Stomach (tissue), 9 donors: Measurements from ENCODE around the gene ATP2B1. TPM values are rescaled to one million over a fixed set of nuclear protein-coding genes. Genes with fewer than 3 reads are reported as not detected.

ENCODE experiments used
- DNase-seq, 2 donors: peaks; one replicate each; pipeline versions ENCODE4 v3.0.0 to v3.0.0-alpha.2; 2013 to 2019
- H3K27ac ChIP-seq, 5 donors: fragments of 200-600 bp in 4 of 5; sonication (generic) in 4 of 5; one replicate each; pipeline ENCODE4 v1.5.1; 2013 to 2019; ENCODE audit warnings: mild to moderate bottlenecking in 1 of 5, moderate library complexity in 1 of 5
- H3K27me3 ChIP-seq, 3 donors: fragments of 200-600 bp; sonication (generic); one replicate each; pipeline ENCODE4 v1.5.1; 2017 to 2019; ENCODE audit warnings: mixed run types in 1 of 3
- H3K36me3 ChIP-seq, 4 donors: fragments of 200-600 bp; sonication (generic); 1 replicate in 3 of 4; 2 replicates in 1 of 4; pipeline ENCODE4 v1.5.1; 2016 to 2019
- H3K4me1 ChIP-seq, 4 donors: fragments of 200-600 bp; sonication (generic); one replicate each; pipeline ENCODE4 v1.5.1; 2016 to 2019
- H3K4me3 ChIP-seq, 4 donors: fragments of 200-600 bp; sonication (generic) in 3 of 4; one replicate each; pipeline ENCODE4 v1.5.1; 2016 to 2019; ENCODE audit warnings: mild to moderate bottlenecking in 1 of 4
- H3K9me3 ChIP-seq, 4 donors: fragments of 200-600 bp; sonication (generic); one replicate each; pipeline ENCODE4 v1.5.1; 2016 to 2019
- EP300 ChIP-seq: sonication (generic); formaldehyde crosslinking; IDR thresholded peaks from one replicate; pipeline ENCODE4 v1.6.1; 2017; ENCODE audit warnings: antibody characterized with exemption
- POLR2A ChIP-seq, 4 donors: fragments of 450-650 bp; IDR thresholded peaks; one replicate each; pipeline ENCODE4 v1.6.1; 2016; ENCODE audit warnings: antibody characterized with exemption in 4 of 4, control low read depth in 2 of 4, mild to moderate bottlenecking in 1 of 4, moderate library complexity in 1 of 4
- POLR2AphosphoS5 ChIP-seq, 3 donors: sonication (generic); formaldehyde crosslinking; IDR thresholded peaks; one replicate each; pipeline ENCODE4 v1.6.1; 2016; ENCODE audit warnings: antibody characterized with exemption in 3 of 3
- WGBS, 5 donors: extraction: QIAGEN DNeasy Blood & Tissue Kit in 3 of 5; methylation state at CpG; one replicate each; pipeline versions ENCODE4 v1.1.5 to v1.1.7; 2013 to 2018; 5-methylcytosine and 5-hydroxymethylcytosine counted together
- intact Hi-C: fragments of 100-400 bp; cut with DNase I; formaldehyde crosslinking; loops from one replicate; pipeline ENCODE4 v1.15.1; 2023; ENCODE audit warnings: low total_unique reads
- polyA plus RNA-seq, 3 donors: library from polyadenylated mRNA; stranded (reverse); fragments of 200-250 nt; gene quantifications; one replicate each; pipeline ENCODE4 v1.2.3, GENCODE V29; 2013
- total RNA-seq, 5 donors: library from RNA; depleted of rRNA; stranded (reverse); fragments of >200 nt; gene quantifications; one replicate each; pipeline versions ENCODE4 v1.1.0 to v1.2.3, GENCODE V29; 2014 to 2016
- TF ChIP-seq, protein P1 (sequence below), 7 experiments: fragments of 450-650 bp in 4 of 7; fragments of 200-600 bp in 3 of 7; sonication (generic) in 3 of 7; IDR thresholded peaks; one replicate each; pipeline ENCODE4 v1.5.1; 2016 to 2019; ENCODE audit warnings: antibody characterized with exemption in 7 of 7, control low read depth in 2 of 7, mild to moderate bottlenecking in 1 of 7
- donor health status: healthy with polysubstance abuse.
- donor health status: Bipolar disorder and iron deficiency.
- donor health status: healthy.

ATP2B1 gene
- total and polyA plus RNA-seq, 8 donors: 3.5 to 84.1 (median 18.6) TPM

DNA sequence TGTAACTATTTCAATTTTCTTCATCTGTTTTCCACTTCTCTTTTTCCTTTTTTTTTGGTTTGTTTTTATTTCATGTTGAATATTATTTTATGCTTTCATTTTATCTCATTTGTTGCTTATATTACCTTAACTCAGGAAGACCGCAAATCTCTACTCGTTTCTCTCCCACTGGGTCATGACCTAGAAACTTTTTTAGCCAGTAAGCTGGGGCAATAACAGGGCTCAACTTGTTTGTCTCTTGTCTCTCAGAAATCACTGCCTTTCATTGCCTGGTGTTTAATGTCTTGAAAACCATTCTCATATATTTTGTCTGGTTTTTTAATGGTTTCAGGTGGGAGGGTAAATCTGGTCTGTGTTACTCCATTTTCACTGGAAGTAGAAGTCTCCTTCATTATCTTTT, 36.6 kb upstream of the ATP2B1 start:
- TF ChIP-seq, protein P1, sequence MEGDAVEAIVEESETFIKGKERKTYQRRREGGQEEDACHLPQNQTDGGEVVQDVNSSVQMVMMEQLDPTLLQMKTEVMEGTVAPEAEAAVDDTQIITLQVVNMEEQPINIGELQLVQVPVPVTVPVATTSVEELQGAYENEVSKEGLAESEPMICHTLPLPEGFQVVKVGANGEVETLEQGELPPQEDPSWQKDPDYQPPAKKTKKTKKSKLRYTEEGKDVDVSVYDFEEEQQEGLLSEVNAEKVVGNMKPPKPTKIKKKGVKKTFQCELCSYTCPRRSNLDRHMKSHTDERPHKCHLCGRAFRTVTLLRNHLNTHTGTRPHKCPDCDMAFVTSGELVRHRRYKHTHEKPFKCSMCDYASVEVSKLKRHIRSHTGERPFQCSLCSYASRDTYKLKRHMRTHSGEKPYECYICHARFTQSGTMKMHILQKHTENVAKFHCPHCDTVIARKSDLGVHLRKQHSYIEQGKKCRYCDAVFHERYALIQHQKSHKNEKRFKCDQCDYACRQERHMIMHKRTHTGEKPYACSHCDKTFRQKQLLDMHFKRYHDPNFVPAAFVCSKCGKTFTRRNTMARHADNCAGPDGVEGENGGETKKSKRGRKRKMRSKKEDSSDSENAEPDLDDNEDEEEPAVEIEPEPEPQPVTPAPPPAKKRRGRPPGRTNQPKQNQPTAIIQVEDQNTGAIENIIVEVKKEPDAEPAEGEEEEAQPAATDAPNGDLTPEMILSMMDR (IDR thresholded peaks at IDR 0.05): no peak
- TF ChIP-seq POLR2A (IDR thresholded peaks at IDR 0.05) (no peak), EP300 (no peak), POLR2AphosphoS5 (IDR thresholded peaks at IDR 0.05) (no peak)
- Histone ChIP-seq H3K27me3 (no peaks in the 10 kb centered on the region), H3K27ac (no peak overlapping the region), H3K9me3 (peaks cover 0 to 12% (median 8%) of the 10 kb centered on the region in 4 donors), H3K4me3 (no peak overlapping the region), H3K36me3 (no peaks in the 10 kb centered on the region), H3K4me1 (no peaks in the 10 kb centered on the region)
- DNase-seq: no peak
- intact Hi-C loops: no loop called here
- WGBS, 5 donors: 73 to 81% (median 80%) methylated on average over 2 of the region's 2 CpGs

DNA sequence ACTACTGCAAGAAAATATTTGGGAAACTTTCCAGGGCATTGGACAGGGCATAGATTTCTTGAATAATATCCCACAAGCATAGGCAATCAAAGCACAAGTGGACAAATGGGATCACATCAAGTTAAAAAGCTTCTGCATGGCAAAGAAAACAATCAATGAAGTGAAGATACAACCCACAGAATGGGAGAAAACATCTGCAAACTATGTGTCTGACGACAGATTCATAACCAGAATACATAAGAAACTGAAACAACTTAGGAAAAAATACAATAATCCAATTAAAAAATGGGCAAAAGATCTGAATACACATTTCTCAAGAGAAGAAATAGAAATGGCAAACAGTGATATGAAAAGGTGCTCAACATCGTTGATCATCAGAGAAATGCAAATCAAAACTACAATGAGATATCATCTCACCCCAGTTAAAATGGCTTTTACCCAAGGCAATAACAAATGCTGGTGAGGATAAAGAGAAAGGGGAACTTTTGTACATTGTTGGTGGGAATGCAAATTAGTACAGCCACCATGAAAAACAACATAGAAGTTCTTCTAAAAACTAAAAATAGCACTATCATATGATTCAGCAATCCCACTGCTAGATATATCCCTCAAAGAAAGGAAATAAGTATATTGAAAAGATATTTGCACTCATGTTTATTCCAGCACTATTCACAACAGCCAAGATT, 33.8 kb upstream of the ATP2B1 start:
- Histone ChIP-seq H3K4me1 (no peaks in the 10 kb centered on the region), H3K4me3 (no peak overlapping the region), H3K9me3 (peaks cover 0 to 12% (median 8%) of the 10 kb centered on the region in 4 donors), H3K36me3 (no peaks in the 10 kb centered on the region), H3K27me3 (no peaks in the 10 kb centered on the region), H3K27ac (no peak overlapping the region)
- WGBS, 5 donors: 70 to 90% (median 87%) methylated on average over 2 of the region's 2 CpGs
- TF ChIP-seq EP300 (no peak), POLR2A (IDR thresholded peaks at IDR 0.05) (no peak), POLR2AphosphoS5 (IDR thresholded peaks at IDR 0.05) (no peak)
- TF ChIP-seq, protein P1 (IDR thresholded peaks at IDR 0.05): no peak
- intact Hi-C loops: no loop called here
- DNase-seq: no peak

DNA sequence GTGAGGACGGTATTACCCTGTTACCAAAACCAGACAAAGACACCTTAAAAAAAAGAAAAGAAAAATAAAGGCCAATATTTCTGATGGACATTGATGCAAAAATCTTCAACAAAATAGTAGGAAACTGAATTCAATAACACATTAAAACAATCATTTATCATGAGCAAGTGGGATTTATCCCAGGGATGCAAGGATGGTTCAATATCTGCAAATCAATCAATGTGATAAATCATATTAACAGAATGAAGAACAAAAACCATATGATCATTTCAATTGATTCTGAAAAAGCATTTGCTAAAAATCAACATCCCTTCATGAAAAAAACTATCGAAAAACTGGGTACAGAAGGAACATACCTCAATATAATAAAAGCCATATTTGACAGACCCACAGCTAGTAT, 32.3 kb upstream of the ATP2B1 start:
- 92 to 97% (median 94%) methylated on average over 2 of the region's 2 CpGs for WGBS, 5 donors
- no peaks in the 10 kb centered on the region for H3K36me3 ChIP-seq
- H3K27ac ChIP-seq: no peak overlapping the region
- H3K4me1 ChIP-seq: no peaks in the 10 kb centered on the region
- intact Hi-C loops: no loop called here
- H3K27me3 ChIP-seq: no peaks in the 10 kb centered on the region
- peaks cover 0 to 12% (median 8%) of the 10 kb centered on the region in 4 donors for H3K9me3 ChIP-seq
- DNase-seq: no peak
- TF ChIP-seq EP300: no peak
- no peak for TF ChIP-seq POLR2AphosphoS5 (IDR thresholded peaks at IDR 0.05)
- TF ChIP-seq, protein P1 (IDR thresholded peaks at IDR 0.05): no peak
- no peak for TF ChIP-seq POLR2A (IDR thresholded peaks at IDR 0.05)
- H3K4me3 ChIP-seq: no peak overlapping the region

DNA sequence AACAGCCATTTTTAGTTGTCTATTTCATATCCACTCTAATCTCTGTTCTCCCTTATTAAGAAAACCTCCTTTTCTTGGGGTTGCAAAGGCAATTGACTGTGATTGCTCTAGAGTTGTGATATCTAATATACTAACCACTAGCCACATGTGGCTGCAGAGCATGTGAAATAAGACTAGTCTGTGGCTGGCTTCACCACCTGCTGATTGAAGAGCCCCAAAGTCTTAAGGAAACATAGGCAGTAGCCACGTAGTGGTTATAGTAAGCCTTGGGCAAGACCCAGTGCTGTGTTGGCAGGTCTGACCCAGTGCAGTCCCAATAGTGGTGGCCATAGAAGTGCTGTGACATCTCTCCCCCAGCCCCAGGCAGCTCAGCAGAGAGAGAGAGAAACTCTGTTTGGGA, 28.4 kb upstream of the ATP2B1 start:
- WGBS, 5 donors: 67 to 85% (median 73%) methylated on average over 1 of the region's 1 CpG
- intact Hi-C loops: no loop called here
- TF ChIP-seq EP300: no peak
- no peak for TF ChIP-seq POLR2A (IDR thresholded peaks at IDR 0.05)
- no peak for TF ChIP-seq POLR2AphosphoS5 (IDR thresholded peaks at IDR 0.05)
- TF ChIP-seq, protein P1 (IDR thresholded peaks at IDR 0.05): no peak

More for the DNA sequence above, 28.4 kb upstream of the ATP2B1 start:
- no peak for DNase-seq
- Histone ChIP-seq H3K27me3 (no peaks in the 10 kb centered on the region), H3K27ac (no peak overlapping the region), H3K36me3 (no peaks in the 10 kb centered on the region), H3K4me1 (peaks cover 0 to 6% (median 3%) of the 10 kb centered on the region in 4 donors), H3K4me3 (no peak overlapping the region), H3K9me3 (peaks cover 0 to 12% (median 8%) of the 10 kb centered on the region in 4 donors)
